Measurements from ENCODE around the gene PEX16. TPM values are rescaled to one million over a fixed set of nuclear protein-coding genes. Genes with fewer than 3 reads are reported as not detected.

Gene PEX16
- total RNA-seq, 1 experiment from 2014 or later = 35.8 TPM

DNA sequence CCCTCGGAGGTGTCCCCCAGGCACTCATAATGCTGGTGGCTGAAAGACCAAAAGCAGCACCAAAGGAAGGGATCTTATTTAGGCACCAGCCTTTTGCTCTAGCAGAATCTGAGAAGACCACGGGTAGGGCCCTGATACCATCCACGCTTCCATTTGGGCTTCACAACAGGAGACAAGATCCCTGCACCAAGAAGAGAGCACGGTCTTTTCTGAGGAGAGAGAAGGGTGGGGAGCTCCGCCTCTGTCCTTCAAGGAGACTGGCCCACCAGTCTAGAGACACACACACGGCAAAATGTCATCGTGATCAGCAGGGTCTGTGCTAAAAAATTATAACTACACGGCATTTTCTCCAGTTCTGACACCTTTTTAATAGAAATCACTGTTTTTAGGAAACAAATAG is 14.5 kb upstream of the PEX16 start:
- no peak for TF ChIP-seq EZH2 (IDR thresholded peaks at IDR 0.05; ENCODE audit: low read depth)
- TF ChIP-seq, protein P1, sequence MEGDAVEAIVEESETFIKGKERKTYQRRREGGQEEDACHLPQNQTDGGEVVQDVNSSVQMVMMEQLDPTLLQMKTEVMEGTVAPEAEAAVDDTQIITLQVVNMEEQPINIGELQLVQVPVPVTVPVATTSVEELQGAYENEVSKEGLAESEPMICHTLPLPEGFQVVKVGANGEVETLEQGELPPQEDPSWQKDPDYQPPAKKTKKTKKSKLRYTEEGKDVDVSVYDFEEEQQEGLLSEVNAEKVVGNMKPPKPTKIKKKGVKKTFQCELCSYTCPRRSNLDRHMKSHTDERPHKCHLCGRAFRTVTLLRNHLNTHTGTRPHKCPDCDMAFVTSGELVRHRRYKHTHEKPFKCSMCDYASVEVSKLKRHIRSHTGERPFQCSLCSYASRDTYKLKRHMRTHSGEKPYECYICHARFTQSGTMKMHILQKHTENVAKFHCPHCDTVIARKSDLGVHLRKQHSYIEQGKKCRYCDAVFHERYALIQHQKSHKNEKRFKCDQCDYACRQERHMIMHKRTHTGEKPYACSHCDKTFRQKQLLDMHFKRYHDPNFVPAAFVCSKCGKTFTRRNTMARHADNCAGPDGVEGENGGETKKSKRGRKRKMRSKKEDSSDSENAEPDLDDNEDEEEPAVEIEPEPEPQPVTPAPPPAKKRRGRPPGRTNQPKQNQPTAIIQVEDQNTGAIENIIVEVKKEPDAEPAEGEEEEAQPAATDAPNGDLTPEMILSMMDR (conservative IDR thresholded peaks at IDR 0.05) = no peak
- no peak overlapping the region for H2AFZ ChIP-seq
- BruUV-seq (replicated peaks) = no TSS peak
- ChIA-PET CTCF (no interaction called here), POLR2A (ENCODE audit: unreplicated experiment) (no interaction called here)
- H3K4me2 ChIP-seq = no peak overlapping the region
- no peak overlapping the region for H3K4me3 ChIP-seq
- H3K9me2 ChIP-seq (ENCODE audit: insufficient read depth) = no peaks in the 10 kb centered on the region
- H3K27ac ChIP-seq = no peak overlapping the region
- intact Hi-C loops (cut with micrococcal nuclease; ENCODE audit: unreplicated experiment) = no loop called here
- no peaks in the 10 kb centered on the region for H3K27me3 ChIP-seq (ENCODE audit: insufficient read depth, low read depth)
- 0 out of 2 replicates have a peak, but pooled peaks cover 4% of the 10 kb centered on the region for H3K4me1 ChIP-seq (replicated peaks; ENCODE audit: insufficient read depth)
- 0 out of 2 replicates have a peak, but pooled peaks cover 4% of the 10 kb centered on the region for H4K20me1 ChIP-seq (ENCODE audit: insufficient read depth)
- H3K79me2 ChIP-seq (ENCODE audit: low read depth) = no peaks in the 10 kb centered on the region
- no peak for DNase-seq
- H3K36me3 ChIP-seq (ENCODE audit: low read depth) = 0 out of 2 replicates have a peak, but pooled peaks cover 3% of the 10 kb centered on the region
- no peaks in the 10 kb centered on the region for H3F3A ChIP-seq (ENCODE audit: insufficient read depth, low read depth)
- H3K9me3 ChIP-seq (ENCODE audit: insufficient read depth, low read depth) = no peaks in the 10 kb centered on the region

DNA sequence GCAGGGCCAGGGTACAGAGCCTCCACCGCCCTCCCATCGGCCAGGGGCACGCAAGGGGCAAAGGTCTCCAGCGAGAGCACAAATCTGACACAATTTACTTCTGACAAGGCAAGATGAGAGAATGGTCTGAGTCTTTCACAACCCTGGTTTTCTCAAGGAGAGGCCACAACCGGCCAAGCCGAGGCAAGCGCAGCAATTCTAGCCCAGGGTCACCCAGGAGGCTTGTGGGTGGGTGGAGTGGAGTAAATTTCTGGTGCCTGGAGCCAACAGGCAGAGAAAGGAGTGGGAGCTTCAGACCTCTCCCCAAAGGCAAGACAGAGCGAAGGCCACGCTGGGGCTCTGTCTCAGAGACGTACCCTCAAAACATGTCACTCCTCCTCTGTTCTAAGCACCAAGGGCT is 14.1 kb upstream of the PEX16 start:
- no peak overlapping the region for H3K27ac ChIP-seq
- POLR2A ChIA-PET (ENCODE audit: unreplicated experiment) = no interaction called here
- BruUV-seq (replicated peaks) = no TSS peak
- H3K4me3 ChIP-seq = no peak overlapping the region
- H3K27me3 ChIP-seq (ENCODE audit: insufficient read depth, low read depth) = no peaks in the 10 kb centered on the region
- H3K9me3 ChIP-seq (ENCODE audit: insufficient read depth, low read depth) = no peaks in the 10 kb centered on the region
- CTCF ChIA-PET = no interaction called here
- 0 out of 2 replicates have a peak, but pooled peaks cover 4% of the 10 kb centered on the region for H4K20me1 ChIP-seq (ENCODE audit: insufficient read depth)
- H3K79me2 ChIP-seq (ENCODE audit: low read depth) = no peaks in the 10 kb centered on the region
- no peak for DNase-seq
- intact Hi-C loops (cut with micrococcal nuclease; ENCODE audit: unreplicated experiment) = no loop called here
- H3K4me2 ChIP-seq = no peak overlapping the region
- no peak for TF ChIP-seq EZH2 (IDR thresholded peaks at IDR 0.05; ENCODE audit: low read depth)
- TF ChIP-seq, protein P1 (conservative IDR thresholded peaks at IDR 0.05) = no peak
- no peak overlapping the region for H2AFZ ChIP-seq
- no peaks in the 10 kb centered on the region for H3K9me2 ChIP-seq (ENCODE audit: insufficient read depth)
- no peaks in the 10 kb centered on the region for H3K36me3 ChIP-seq (ENCODE audit: low read depth)
- 0 out of 2 replicates have a peak, but pooled peaks cover 4% of the 10 kb centered on the region for H3K4me1 ChIP-seq (replicated peaks; ENCODE audit: insufficient read depth)
- no peaks in the 10 kb centered on the region for H3F3A ChIP-seq (ENCODE audit: insufficient read depth, low read depth)

DNA sequence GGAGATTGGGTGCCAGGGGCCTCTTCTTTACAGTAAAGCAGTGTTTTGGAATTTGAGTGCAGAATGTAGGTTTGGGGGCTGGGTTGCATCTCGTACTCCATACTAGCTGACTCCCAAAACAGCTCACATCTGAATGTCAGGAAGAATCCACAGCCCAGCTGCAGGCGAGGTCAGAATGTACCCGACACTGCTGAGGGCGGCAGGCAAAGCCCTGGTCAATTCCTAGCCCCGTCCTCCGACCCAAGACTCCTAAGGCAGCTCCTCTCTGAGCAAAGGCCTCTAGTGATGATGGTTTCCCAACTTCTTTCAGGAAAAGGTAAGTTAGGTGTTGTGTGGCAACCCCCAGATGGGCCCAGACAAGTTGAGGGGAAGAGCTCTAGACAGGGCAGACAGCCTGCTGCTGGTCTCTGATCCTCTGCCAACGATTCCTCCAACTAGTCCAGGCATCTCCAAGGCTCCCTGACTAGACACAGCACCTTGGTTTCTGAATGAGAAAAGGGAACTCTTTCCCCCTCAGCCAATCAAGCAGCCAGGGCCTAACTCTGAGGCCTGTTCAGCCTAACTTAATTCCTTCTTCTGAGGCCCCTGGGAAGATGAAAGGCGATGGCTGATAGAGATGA is 13.4 kb upstream of the PEX16 start:
- Histone ChIP-seq H3K79me2 (ENCODE audit: low read depth) (no peaks in the 10 kb centered on the region), H3K9me3 (ENCODE audit: insufficient read depth, low read depth) (no peaks in the 10 kb centered on the region), H3K4me2 (no peak overlapping the region), H3F3A (ENCODE audit: insufficient read depth, low read depth) (no peaks in the 10 kb centered on the region), H3K9me2 (ENCODE audit: insufficient read depth) (no peaks in the 10 kb centered on the region), H3K27me3 (ENCODE audit: insufficient read depth, low read depth) (no peaks in the 10 kb centered on the region), H2AFZ (no peak overlapping the region), H3K27ac (no peak overlapping the region), H3K4me3 (no peak overlapping the region), H3K4me1 (replicated peaks; ENCODE audit: insufficient read depth) (0 out of 2 replicates have a peak, but pooled peaks cover 4% of the 10 kb centered on the region), H3K36me3 (ENCODE audit: low read depth) (no peaks in the 10 kb centered on the region), H4K20me1 (ENCODE audit: insufficient read depth) (0 out of 2 replicates have a peak, but pooled peaks cover 4% of the 10 kb centered on the region)
- intact Hi-C loops (cut with micrococcal nuclease; ENCODE audit: unreplicated experiment) = no loop called here
- no peak for DNase-seq
- POLR2A ChIA-PET (ENCODE audit: unreplicated experiment) = no interaction called here
- CTCF ChIA-PET = no interaction called here
- no TSS peak for BruUV-seq (replicated peaks)
- no peak for TF ChIP-seq EZH2 (IDR thresholded peaks at IDR 0.05; ENCODE audit: low read depth)
- TF ChIP-seq, protein P1 (conservative IDR thresholded peaks at IDR 0.05) = no peak

All from PC-9 (cell line).